Measurements from ENCODE around the gene TRIO.

TRIO gene

DNA sequence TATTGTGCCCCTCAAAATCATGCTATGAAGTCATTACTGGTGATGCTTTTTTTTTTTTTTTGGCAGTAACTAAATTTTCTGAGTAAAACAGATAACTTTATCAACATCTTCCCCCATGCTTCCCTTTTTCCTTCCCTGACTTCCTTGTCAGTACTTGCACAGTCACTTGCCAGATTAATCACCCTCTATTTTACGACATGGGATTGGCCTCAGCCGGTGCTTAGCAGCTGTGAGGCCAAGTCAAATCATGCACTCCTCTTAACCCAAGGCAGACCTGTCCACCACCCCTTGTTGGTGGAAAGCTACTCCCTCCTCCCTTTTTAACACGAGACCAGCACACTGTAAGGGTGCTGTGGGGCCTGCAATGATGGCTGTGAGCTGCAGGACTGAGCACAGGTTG lies 320.5 kb downstream of the TRIO start:
- WGBS, 2 donors (ENCODE audit: extremely low coverage in 2 of 2, insufficient read length in 2 of 2, insufficient replicate concordance in 1 of 2): no CpG with 5 or more reads among the region's 3 CpGs
- no peak overlapping the region for H2AFZ ChIP-seq (ENCODE audit: low read length)

GRCh38 chr5:14464096-14464495 lies 321.0 kb downstream of the TRIO start:
- H3K18ac ChIP-seq (ENCODE audit: low read length): no peak overlapping the region
- H3K27me3 ChIP-seq (ENCODE audit: control insufficient read depth in 3 of 3, insufficient read depth in 3 of 3, low read depth in 1 of 3, low read length in 3 of 3): no peaks in the 10 kb centered on the region
- no peak overlapping the region for H2AFZ ChIP-seq (ENCODE audit: low read length)
- peaks cover 0 to 2% of the 10 kb centered on the region in 2 donors for H3K4me1 ChIP-seq (ENCODE audit: control insufficient read depth in 2 of 2, insufficient read depth in 1 of 2, low read depth in 1 of 2, low read length in 2 of 2)
- no peak overlapping the region for H3K9ac ChIP-seq (ENCODE audit: low read depth, low read length, poor library complexity)
- H3K23ac ChIP-seq (ENCODE audit: low read depth, low read length, poor library complexity): no peak overlapping the region
- H2BK120ac ChIP-seq (ENCODE audit: low read depth, low read length): no peak overlapping the region
- no peak overlapping the region for H2BK5ac ChIP-seq (ENCODE audit: low read length)
- peaks cover 29 to 93% of the 10 kb centered on the region in 2 donors for H3K36me3 ChIP-seq (replicated peaks in 1 of 2; ENCODE audit: control insufficient read depth in 2 of 2, insufficient read depth in 2 of 2, low read length in 2 of 2)
- no peak overlapping the region for H4K8ac ChIP-seq (ENCODE audit: low read depth, low read length)
- H4K91ac ChIP-seq (ENCODE audit: low read depth, low read length, poor library complexity): no peak overlapping the region
- no peak overlapping the region for H2BK12ac ChIP-seq (ENCODE audit: low read length)
- DNase-seq (ENCODE audit: low spot score): no peak
- no peak overlapping the region for H2AK5ac ChIP-seq (ENCODE audit: low read depth, low read length)
- H3K4ac ChIP-seq (ENCODE audit: low read length): no peak overlapping the region
- no peak overlapping the region for H3K4me2 ChIP-seq (ENCODE audit: insufficient read depth, low read length, poor library complexity, severe bottlenecking)
- peaks cover 2% of the 10 kb centered on the region for H3K79me1 ChIP-seq (ENCODE audit: low read depth, low read length)
- H3K4me3 ChIP-seq (ENCODE audit: low read length in 2 of 2): no peak overlapping the region
- H3K14ac ChIP-seq (ENCODE audit: low read length): no peak overlapping the region
- no peak overlapping the region for H2BK15ac ChIP-seq (ENCODE audit: low read length)
- no peaks in the 10 kb centered on the region for H3K9me3 ChIP-seq (replicated peaks in 1 of 2; ENCODE audit: control insufficient read depth in 2 of 2, insufficient read depth in 1 of 2, low read depth in 1 of 2, low read length in 2 of 2)
- H3K27ac ChIP-seq (replicated peaks; ENCODE audit: low read length): no peak overlapping the region
- no CpG with 5 or more reads among the region's 3 CpGs for WGBS, 2 donors (ENCODE audit: extremely low coverage in 2 of 2, insufficient read length in 2 of 2, insufficient replicate concordance in 1 of 2)

More for the DNA sequence above, 320.5 kb downstream of the TRIO start:
- H3K23ac ChIP-seq (ENCODE audit: low read depth, low read length, poor library complexity): no peak overlapping the region
- no peak overlapping the region for H3K9ac ChIP-seq (ENCODE audit: low read depth, low read length, poor library complexity)
- no peak overlapping the region for H4K8ac ChIP-seq (ENCODE audit: low read depth, low read length)
- H3K79me1 ChIP-seq (ENCODE audit: low read depth, low read length): peaks cover 2% of the 10 kb centered on the region
- H3K36me3 ChIP-seq (replicated peaks in 1 of 2; ENCODE audit: control insufficient read depth in 2 of 2, insufficient read depth in 2 of 2, low read length in 2 of 2): peaks cover 31 to 95% of the 10 kb centered on the region in 2 donors
- H3K4ac ChIP-seq (ENCODE audit: low read length): no peak overlapping the region
- no peak overlapping the region for H3K4me3 ChIP-seq (ENCODE audit: low read length in 2 of 2)
- H3K18ac ChIP-seq (ENCODE audit: low read length): no peak overlapping the region
- DNase-seq (ENCODE audit: low spot score): no peak
- no peak overlapping the region for H2BK120ac ChIP-seq (ENCODE audit: low read depth, low read length)
- H2BK12ac ChIP-seq (ENCODE audit: low read length): no peak overlapping the region
- H3K14ac ChIP-seq (ENCODE audit: low read length): no peak overlapping the region
- H3K4me1 ChIP-seq (ENCODE audit: control insufficient read depth in 2 of 2, insufficient read depth in 1 of 2, low read depth in 1 of 2, low read length in 2 of 2): peaks cover 0 to 2% of the 10 kb centered on the region in 2 donors
- H2AK5ac ChIP-seq (ENCODE audit: low read depth, low read length): no peak overlapping the region
- H3K27ac ChIP-seq (replicated peaks; ENCODE audit: low read length): no peak overlapping the region
- H3K27me3 ChIP-seq (ENCODE audit: control insufficient read depth in 3 of 3, insufficient read depth in 3 of 3, low read depth in 1 of 3, low read length in 3 of 3): no peaks in the 10 kb centered on the region
- no peaks in the 10 kb centered on the region for H3K9me3 ChIP-seq (replicated peaks in 1 of 2; ENCODE audit: control insufficient read depth in 2 of 2, insufficient read depth in 1 of 2, low read depth in 1 of 2, low read length in 2 of 2)
- no peak overlapping the region for H2BK15ac ChIP-seq (ENCODE audit: low read length)
- no peak overlapping the region for H2BK5ac ChIP-seq (ENCODE audit: low read length)
- no peak overlapping the region for H3K4me2 ChIP-seq (ENCODE audit: insufficient read depth, low read length, poor library complexity, severe bottlenecking)
- no peak overlapping the region for H4K91ac ChIP-seq (ENCODE audit: low read depth, low read length, poor library complexity)

- DNase-seq (ENCODE audit: low spot score): no peak
- Histone ChIP-seq H3K4me2 (ENCODE audit: insufficient read depth, low read length, poor library complexity, severe bottlenecking) (no peak overlapping the region), H4K8ac (ENCODE audit: low read depth, low read length) (no peak overlapping the region), H3K27ac (replicated peaks; ENCODE audit: low read length) (no peak overlapping the region), H2BK12ac (ENCODE audit: low read length) (no peak overlapping the region), H4K91ac (ENCODE audit: low read depth, low read length, poor library complexity) (no peak overlapping the region), H3K4me3 (ENCODE audit: low read length in 2 of 2) (no peak overlapping the region), H2BK15ac (ENCODE audit: low read length) (no peak overlapping the region), H2AFZ (ENCODE audit: low read length) (no peak overlapping the region), H3K79me1 (ENCODE audit: low read depth, low read length) (peaks cover 2% of the 10 kb centered on the region), H2BK120ac (ENCODE audit: low read depth, low read length) (no peak overlapping the region), H3K36me3 (replicated peaks in 1 of 2; ENCODE audit: control insufficient read depth in 2 of 2, insufficient read depth in 2 of 2, low read length in 2 of 2) (peaks cover 28 to 93% of the 10 kb centered on the region in 2 donors), H3K9ac (ENCODE audit: low read depth, low read length, poor library complexity) (no peak overlapping the region), H3K18ac (ENCODE audit: low read length) (no peak overlapping the region), H2AK5ac (ENCODE audit: low read depth, low read length) (no peak overlapping the region), H3K27me3 (ENCODE audit: control insufficient read depth in 3 of 3, insufficient read depth in 3 of 3, low read depth in 1 of 3, low read length in 3 of 3) (no peaks in the 10 kb centered on the region), H3K9me3 (replicated peaks in 1 of 2; ENCODE audit: control insufficient read depth in 2 of 2, insufficient read depth in 1 of 2, low read depth in 1 of 2, low read length in 2 of 2) (no peaks in the 10 kb centered on the region), H3K4me1 (ENCODE audit: control insufficient read depth in 2 of 2, insufficient read depth in 1 of 2, low read depth in 1 of 2, low read length in 2 of 2) (peaks cover 0 to 4% of the 10 kb centered on the region in 2 donors), H3K23ac (ENCODE audit: low read depth, low read length, poor library complexity) (no peak overlapping the region), H2BK5ac (ENCODE audit: low read length) (no peak overlapping the region), H3K14ac (ENCODE audit: low read length) (no peak overlapping the region), H3K4ac (ENCODE audit: low read length) (no peak overlapping the region)
- no CpG with 5 or more reads among the region's 15 CpGs for WGBS, 2 donors (ENCODE audit: extremely low coverage in 2 of 2, insufficient read length in 2 of 2, insufficient replicate concordance in 1 of 2)
Observed at GRCh38 chr5:14464671-14465070, 321.5 kb downstream of the TRIO start.

GRCh38 chr5:14465116-14465515 lies 322.0 kb downstream of the TRIO start:
- Histone ChIP-seq H2BK5ac (ENCODE audit: low read length) (no peak overlapping the region), H3K18ac (ENCODE audit: low read length) (no peak overlapping the region), H3K9me3 (replicated peaks in 1 of 2; ENCODE audit: control insufficient read depth in 2 of 2, insufficient read depth in 1 of 2, low read depth in 1 of 2, low read length in 2 of 2) (no peaks in the 10 kb centered on the region), H4K8ac (ENCODE audit: low read depth, low read length) (no peak overlapping the region), H3K9ac (ENCODE audit: low read depth, low read length, poor library complexity) (no peak overlapping the region), H3K4ac (ENCODE audit: low read length) (no peak overlapping the region), H3K36me3 (replicated peaks in 1 of 2; ENCODE audit: control insufficient read depth in 2 of 2, insufficient read depth in 2 of 2, low read length in 2 of 2) (peaks cover 28 to 96% of the 10 kb centered on the region in 2 donors), H2BK120ac (ENCODE audit: low read depth, low read length) (no peak overlapping the region), H3K14ac (ENCODE audit: low read length) (no peak overlapping the region), H3K27ac (replicated peaks; ENCODE audit: low read length) (no peak overlapping the region), H3K4me2 (ENCODE audit: insufficient read depth, low read length, poor library complexity, severe bottlenecking) (no peak overlapping the region), H2BK15ac (ENCODE audit: low read length) (no peak overlapping the region), H2AK5ac (ENCODE audit: low read depth, low read length) (no peak overlapping the region), H3K27me3 (ENCODE audit: control insufficient read depth in 3 of 3, insufficient read depth in 3 of 3, low read depth in 1 of 3, low read length in 3 of 3) (no peaks in the 10 kb centered on the region), H3K79me1 (ENCODE audit: low read depth, low read length) (peaks cover 2% of the 10 kb centered on the region), H2AFZ (ENCODE audit: low read length) (no peak overlapping the region), H3K23ac (ENCODE audit: low read depth, low read length, poor library complexity) (no peak overlapping the region), H2BK12ac (ENCODE audit: low read length) (no peak overlapping the region), H3K4me1 (ENCODE audit: control insufficient read depth in 2 of 2, insufficient read depth in 1 of 2, low read depth in 1 of 2, low read length in 2 of 2) (peaks cover 0 to 5% of the 10 kb centered on the region in 2 donors), H3K4me3 (ENCODE audit: low read length in 2 of 2) (no peak overlapping the region), H4K91ac (ENCODE audit: low read depth, low read length, poor library complexity) (no peak overlapping the region)
- WGBS, 2 donors (ENCODE audit: extremely low coverage in 2 of 2, insufficient read length in 2 of 2, insufficient replicate concordance in 1 of 2): no CpG with 5 or more reads among the region's 4 CpGs
- no peak for DNase-seq (ENCODE audit: low spot score)

Data from neuronal stem cell (in vitro differentiated cells).